Measurements from ENCODE around the gene CEACAM5.

The CEACAM5 gene

DNA sequence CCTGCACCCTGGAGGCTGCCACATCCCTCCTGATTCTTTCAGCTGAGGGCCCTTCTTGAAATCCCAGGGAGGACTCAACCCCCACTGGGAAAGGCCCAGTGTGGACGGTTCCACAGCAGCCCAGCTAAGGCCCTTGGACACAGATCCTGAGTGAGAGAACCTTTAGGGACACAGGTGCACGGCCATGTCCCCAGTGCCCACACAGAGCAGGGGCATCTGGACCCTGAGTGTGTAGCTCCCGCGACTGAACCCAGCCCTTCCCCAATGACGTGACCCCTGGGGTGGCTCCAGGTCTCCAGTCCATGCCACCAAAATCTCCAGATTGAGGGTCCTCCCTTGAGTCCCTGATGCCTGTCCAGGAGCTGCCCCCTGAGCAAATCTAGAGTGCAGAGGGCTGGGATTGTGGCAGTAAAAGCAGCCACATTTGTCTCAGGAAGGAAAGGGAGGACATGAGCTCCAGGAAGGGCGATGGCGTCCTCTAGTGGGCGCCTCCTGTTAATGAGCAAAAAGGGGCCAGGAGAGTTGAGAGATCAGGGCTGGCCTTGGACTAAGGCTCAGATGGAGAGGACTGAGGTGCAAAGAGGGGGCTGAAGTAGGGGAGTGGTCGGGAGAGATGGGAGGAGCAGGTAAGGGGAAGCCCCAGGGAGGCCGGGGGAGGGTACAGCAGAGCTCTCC is 6.9 kb upstream of the CEACAM5 start:
- no peaks in the 10 kb centered on the region for H3K4me1 Mint-ChIP-seq
- H3K27me3 Mint-ChIP-seq (ENCODE audit: low read depth): peaks cover 9% of the 10 kb centered on the region

DNA sequence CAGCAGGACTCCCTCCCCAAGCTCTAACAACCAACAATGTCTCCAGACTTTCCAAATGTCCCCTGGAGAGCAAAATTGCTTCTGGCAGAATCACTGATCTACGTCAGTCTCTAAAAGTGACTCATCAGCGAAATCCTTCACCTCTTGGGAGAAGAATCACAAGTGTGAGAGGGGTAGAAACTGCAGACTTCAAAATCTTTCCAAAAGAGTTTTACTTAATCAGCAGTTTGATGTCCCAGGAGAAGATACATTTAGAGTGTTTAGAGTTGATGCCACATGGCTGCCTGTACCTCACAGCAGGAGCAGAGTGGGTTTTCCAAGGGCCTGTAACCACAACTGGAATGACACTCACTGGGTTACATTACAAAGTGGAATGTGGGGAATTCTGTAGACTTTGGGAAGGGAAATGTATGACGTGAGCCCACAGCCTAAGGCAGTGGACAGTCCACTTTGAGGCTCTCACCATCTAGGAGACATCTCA is 6.2 kb upstream of the CEACAM5 start:
- Mint-ChIP-seq H3K36me3 (ENCODE audit: low read depth) (no peaks in the 10 kb centered on the region), H3K27ac (no peak overlapping the region), H3K4me3 (no peak overlapping the region), H3K9me3 (peaks cover 28% of the 10 kb centered on the region), H3K27me3 (ENCODE audit: low read depth) (peaks cover 9% of the 10 kb centered on the region), H3K4me1 (no peaks in the 10 kb centered on the region)
- TF ChIP-seq, protein P1, sequence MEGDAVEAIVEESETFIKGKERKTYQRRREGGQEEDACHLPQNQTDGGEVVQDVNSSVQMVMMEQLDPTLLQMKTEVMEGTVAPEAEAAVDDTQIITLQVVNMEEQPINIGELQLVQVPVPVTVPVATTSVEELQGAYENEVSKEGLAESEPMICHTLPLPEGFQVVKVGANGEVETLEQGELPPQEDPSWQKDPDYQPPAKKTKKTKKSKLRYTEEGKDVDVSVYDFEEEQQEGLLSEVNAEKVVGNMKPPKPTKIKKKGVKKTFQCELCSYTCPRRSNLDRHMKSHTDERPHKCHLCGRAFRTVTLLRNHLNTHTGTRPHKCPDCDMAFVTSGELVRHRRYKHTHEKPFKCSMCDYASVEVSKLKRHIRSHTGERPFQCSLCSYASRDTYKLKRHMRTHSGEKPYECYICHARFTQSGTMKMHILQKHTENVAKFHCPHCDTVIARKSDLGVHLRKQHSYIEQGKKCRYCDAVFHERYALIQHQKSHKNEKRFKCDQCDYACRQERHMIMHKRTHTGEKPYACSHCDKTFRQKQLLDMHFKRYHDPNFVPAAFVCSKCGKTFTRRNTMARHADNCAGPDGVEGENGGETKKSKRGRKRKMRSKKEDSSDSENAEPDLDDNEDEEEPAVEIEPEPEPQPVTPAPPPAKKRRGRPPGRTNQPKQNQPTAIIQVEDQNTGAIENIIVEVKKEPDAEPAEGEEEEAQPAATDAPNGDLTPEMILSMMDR (IDR thresholded peaks at IDR 0.05; ENCODE audit: unreplicated experiment in 3 of 3): no peak

More for the DNA sequence above, 6.9 kb upstream of the CEACAM5 start:
- Mint-ChIP-seq H3K4me3 (no peak overlapping the region), H3K9me3 (peaks cover 25% of the 10 kb centered on the region), H3K36me3 (ENCODE audit: low read depth) (no peaks in the 10 kb centered on the region), H3K27ac (no peak overlapping the region)
- TF ChIP-seq, protein P1 (IDR thresholded peaks at IDR 0.05; ENCODE audit: unreplicated experiment in 3 of 3): no peak

DNA sequence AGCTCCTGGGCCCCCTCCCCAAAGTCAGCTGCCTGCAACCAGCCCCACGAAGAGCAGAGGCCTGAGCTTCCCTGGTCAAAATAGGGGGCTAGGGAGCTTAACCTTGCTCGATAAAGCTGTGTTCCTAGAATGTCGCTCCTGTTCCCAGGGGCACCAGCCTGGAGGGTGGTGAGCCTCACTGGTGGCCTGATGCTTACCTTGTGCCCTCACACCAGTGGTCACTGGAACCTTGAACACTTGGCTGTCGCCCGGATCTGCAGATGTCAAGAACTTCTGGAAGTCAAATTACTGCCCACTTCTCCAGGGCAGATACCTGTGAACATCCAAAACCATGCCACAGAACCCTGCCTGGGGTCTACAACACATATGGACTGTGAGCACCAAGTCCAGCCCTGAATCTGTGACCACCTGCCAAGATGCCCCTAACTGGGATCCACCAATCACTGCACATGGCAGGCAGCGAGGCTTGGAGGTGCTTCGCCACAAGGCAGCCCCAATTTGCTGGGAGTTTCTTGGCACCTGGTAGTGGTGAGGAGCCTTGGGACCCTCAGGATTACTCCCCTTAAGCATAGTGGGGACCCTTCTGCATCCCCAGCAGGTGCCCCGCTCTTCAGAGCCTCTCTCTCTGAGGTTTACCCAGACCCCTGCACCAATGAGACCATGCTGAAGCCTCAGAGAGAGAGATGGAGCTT is 4.7 kb upstream of the CEACAM5 start:
- TF ChIP-seq, protein P1 (IDR thresholded peaks at IDR 0.05; ENCODE audit: unreplicated experiment in 3 of 3): no peak
- H3K4me3 Mint-ChIP-seq: no peak overlapping the region

DNA sequence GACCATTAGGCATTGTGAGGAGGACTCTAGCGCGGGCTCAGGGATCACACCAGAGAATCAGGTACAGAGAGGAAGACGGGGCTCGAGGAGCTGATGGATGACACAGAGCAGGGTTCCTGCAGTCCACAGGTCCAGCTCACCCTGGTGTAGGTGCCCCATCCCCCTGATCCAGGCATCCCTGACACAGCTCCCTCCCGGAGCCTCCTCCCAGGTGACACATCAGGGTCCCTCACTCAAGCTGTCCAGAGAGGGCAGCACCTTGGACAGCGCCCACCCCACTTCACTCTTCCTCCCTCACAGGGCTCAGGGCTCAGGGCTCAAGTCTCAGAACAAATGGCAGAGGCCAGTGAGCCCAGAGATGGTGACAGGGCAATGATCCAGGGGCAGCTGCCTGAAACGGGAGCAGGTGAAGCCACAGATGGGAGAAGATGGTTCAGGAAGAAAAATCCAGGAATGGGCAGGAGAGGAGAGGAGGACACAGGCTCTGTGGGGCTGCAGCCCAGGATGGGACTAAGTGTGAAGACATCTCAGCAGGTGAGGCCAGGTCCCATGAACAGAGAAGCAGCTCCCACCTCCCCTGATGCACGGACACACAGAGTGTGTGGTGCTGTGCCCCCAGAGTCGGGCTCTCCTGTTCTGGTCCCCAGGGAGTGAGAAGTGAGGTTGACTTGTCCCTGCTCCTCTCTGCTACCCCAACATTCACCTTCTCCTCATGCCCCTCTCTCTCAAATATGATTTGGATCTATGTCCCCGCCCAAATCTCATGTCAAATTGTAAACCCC is 2.8 kb upstream of the CEACAM5 start:
- no peaks in the 10 kb centered on the region for H3K36me3 Mint-ChIP-seq (ENCODE audit: low read depth)
- peaks cover 9% of the 10 kb centered on the region for H3K27me3 Mint-ChIP-seq (ENCODE audit: low read depth)

More for the DNA sequence above, 4.7 kb upstream of the CEACAM5 start:
- Mint-ChIP-seq H3K27ac (no peak overlapping the region), H3K4me1 (no peaks in the 10 kb centered on the region), H3K27me3 (ENCODE audit: low read depth) (peaks cover 9% of the 10 kb centered on the region), H3K9me3 (peaks cover 21% of the 10 kb centered on the region), H3K36me3 (ENCODE audit: low read depth) (no peaks in the 10 kb centered on the region)

DNA sequence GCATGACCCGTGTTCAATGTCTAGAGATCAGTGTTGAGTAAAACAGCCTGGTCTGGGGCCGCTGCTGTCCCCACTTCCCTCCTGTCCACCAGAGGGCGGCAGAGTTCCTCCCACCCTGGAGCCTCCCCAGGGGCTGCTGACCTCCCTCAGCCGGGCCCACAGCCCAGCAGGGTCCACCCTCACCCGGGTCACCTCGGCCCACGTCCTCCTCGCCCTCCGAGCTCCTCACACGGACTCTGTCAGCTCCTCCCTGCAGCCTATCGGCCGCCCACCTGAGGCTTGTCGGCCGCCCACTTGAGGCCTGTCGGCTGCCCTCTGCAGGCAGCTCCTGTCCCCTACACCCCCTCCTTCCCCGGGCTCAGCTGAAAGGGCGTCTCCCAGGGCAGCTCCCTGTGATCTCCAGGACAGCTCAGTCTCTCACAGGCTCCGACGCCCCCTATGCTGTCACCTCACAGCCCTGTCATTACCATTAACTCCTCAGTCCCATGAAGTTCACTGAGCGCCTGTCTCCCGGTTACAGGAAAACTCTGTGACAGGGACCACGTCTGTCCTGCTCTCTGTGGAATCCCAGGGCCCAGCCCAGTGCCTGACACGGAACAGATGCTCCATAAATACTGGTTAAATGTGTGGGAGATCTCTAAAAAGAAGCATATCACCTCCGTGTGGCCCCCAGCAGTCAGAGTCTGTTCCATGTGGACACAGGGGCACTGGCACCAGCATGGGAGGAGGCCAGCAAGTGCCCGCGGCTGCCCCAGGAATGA is 1.5 kb upstream of the CEACAM5 start:
- Mint-ChIP-seq H3K9me3 (peaks cover 24% of the 10 kb centered on the region), H3K4me1 (no peaks in the 10 kb centered on the region), H3K27me3 (ENCODE audit: low read depth) (peaks cover 9% of the 10 kb centered on the region), H3K4me3 (no peak overlapping the region), H3K27ac (no peak overlapping the region), H3K36me3 (ENCODE audit: low read depth) (no peaks in the 10 kb centered on the region)
- TF ChIP-seq, protein P1 (IDR thresholded peaks at IDR 0.05; ENCODE audit: unreplicated experiment in 3 of 3): no peak

More for the DNA sequence above, 2.8 kb upstream of the CEACAM5 start:
- no peak overlapping the region for H3K4me3 Mint-ChIP-seq
- TF ChIP-seq, protein P1 (IDR thresholded peaks at IDR 0.05; ENCODE audit: unreplicated experiment in 3 of 3): no peak
- no peaks in the 10 kb centered on the region for H3K4me1 Mint-ChIP-seq
- peaks cover 23% of the 10 kb centered on the region for H3K9me3 Mint-ChIP-seq
- H3K27ac Mint-ChIP-seq: no peak overlapping the region
